NCI-H2029 (cell line): ENCODE data around the gene CBFB.
"Not testable (repeated sequence)": the region's sequence is repeated elsewhere in the genome, so short reads cannot be mapped to it uniquely, and the experiment has no call there.

Experiments
- DNase-seq: peaks from one replicate; lab custom pipeline; 2025; lab: John Stamatoyannopoulos, UW

Gene CBFB

GRCh38 chr16:67098599-67098998, 69.7 kb downstream of the CBFB start:
- DNase-seq: no peak

- DNase-seq: no peak
These were observed 71.8 kb downstream of the CBFB start for GRCh38 chr16:67100569-67101310.

- no peak for DNase-seq
These were observed 72.5 kb downstream of the CBFB start for GRCh38 chr16:67101311-67102082.

- no peak for DNase-seq
These were observed 75.1 kb downstream of the CBFB start for GRCh38 chr16:67104061-67104460.

- DNase-seq: no peak
These were observed 75.9 kb downstream of the CBFB start for GRCh38 chr16:67104845-67105244.

GRCh38 chr16:67105246-67105645, 76.3 kb downstream of the CBFB start:
- DNase-seq: no peak

- DNase-seq: no peak
These were observed 76.9 kb downstream of the CBFB start for GRCh38 chr16:67105881-67106280.

- no peak for DNase-seq
These were observed 79.5 kb downstream of the CBFB start for GRCh38 chr16:67108489-67108888.

GRCh38 chr16:67108931-67109406, 80.0 kb downstream of the CBFB start:
- no peak for DNase-seq

GRCh38 chr16:67109407-67110135, 80.6 kb downstream of the CBFB start, which contains the start of gene PHAF1:
PHAF1 (plus strand) TSS chr16:67109941; CDS start chr16:67110176, 235 bp downstream.
- DNase-seq: peak; percentile 58

GRCh38 chr16:67111951-67112444, 83.0 kb downstream of the CBFB start:
- no peak for DNase-seq

GRCh38 chr16:67112591-67113399, 83.8 kb downstream of the CBFB start:
- DNase-seq: no peak

- DNase-seq: no peak
These were observed 85.8 kb downstream of the CBFB start for GRCh38 chr16:67114793-67115192.

- no peak for DNase-seq
These were observed 86.7 kb downstream of the CBFB start for GRCh38 chr16:67115639-67116038.

- no peak for DNase-seq
These were observed 87.7 kb downstream of the CBFB start for GRCh38 chr16:67116388-67117311.

- DNase-seq: no peak
These were observed 88.8 kb downstream of the CBFB start for GRCh38 chr16:67117716-67118115.

- DNase-seq: no peak
These were observed 91.1 kb downstream of the CBFB start for GRCh38 chr16:67120025-67120424.

- not testable (repeated sequence) for DNase-seq
These were observed 93.8 kb downstream of the CBFB start for GRCh38 chr16:67122799-67123198.

- DNase-seq: no peak
These were observed 99.5 kb downstream of the CBFB start for GRCh38 chr16:67128417-67128816.

GRCh38 chr16:67128887-67129286, 99.9 kb downstream of the CBFB start:
- DNase-seq: no peak
